ENCODE measurements around the gene NT5C2.
"Not testable (repeated sequence)": the region's sequence is repeated elsewhere in the genome, so short reads cannot be mapped to it uniquely, and the experiment has no call there.

NT5C2 gene

GRCh38 chr10:103175580-103176285, 17.3 kb downstream of the NT5C2 start:
- Histone ChIP-seq H3K27ac (peak overlapping the region in 2 of 21 experiments; percentile 13 to 15), H3K4me3 (no peak overlapping the region)

GRCh38 chr10:103174324-103174723, 18.7 kb downstream of the NT5C2 start:
- H3K27ac ChIP-seq, H3K4me3 ChIP-seq: not testable (repeated sequence)

- peak overlapping the region in 2 of 21 experiments; percentile 7 to 20 for H3K27ac ChIP-seq
Measured at GRCh38 chr10:103171278-103171677, 21.8 kb downstream of the NT5C2 start.

GRCh38 chr10:103168438-103168837, 24.6 kb downstream of the NT5C2 start:
- no peak overlapping the region for H3K4me3 ChIP-seq
- H3K27ac ChIP-seq: peak overlapping the region in 1 of 21 experiments; percentile 3

More at GRCh38 chr10:103171278-103171677, 21.8 kb downstream of the NT5C2 start:
- no peak overlapping the region for H3K4me3 ChIP-seq

GRCh38 chr10:103167554-103167953, 25.5 kb downstream of the NT5C2 start:
- not testable (repeated sequence) for H3K4me3 ChIP-seq
- H3K27ac ChIP-seq: peak overlapping the region in 1 of 21 experiments; percentile 3

- no peak overlapping the region for H3K4me3 ChIP-seq
Measured at GRCh38 chr10:103166523-103166922, 26.5 kb downstream of the NT5C2 start.

GRCh38 chr10:103163766-103164403, 29.2 kb downstream of the NT5C2 start:
- not testable (repeated sequence) for H3K4me3 ChIP-seq, H3K27ac ChIP-seq

More at GRCh38 chr10:103166523-103166922, 26.5 kb downstream of the NT5C2 start:
- no peak overlapping the region for H3K27ac ChIP-seq

GRCh38 chr10:103157246-103157645, 35.8 kb downstream of the NT5C2 start:
- H3K4me3 ChIP-seq: no peak overlapping the region
- H3K27ac ChIP-seq: no peak overlapping the region

- no peak overlapping the region for H3K4me3 ChIP-seq
- no peak overlapping the region for H3K27ac ChIP-seq
Measured at GRCh38 chr10:103155471-103156085, 37.5 kb downstream of the NT5C2 start.

- Histone ChIP-seq H3K4me3 (no peak overlapping the region), H3K27ac (peak overlapping the region in 9 of 21 experiments; percentile 0 to 79 (median 27))
Measured at GRCh38 chr10:103154521-103155299, 38.4 kb downstream of the NT5C2 start.

- Histone ChIP-seq H3K4me3 (no peak overlapping the region), H3K27ac (peak overlapping the region in 17 of 21 experiments; percentile 0 to 79 (median 48))
Measured at GRCh38 chr10:103153302-103154197, 39.5 kb downstream of the NT5C2 start.

- H3K27ac ChIP-seq: no peak overlapping the region
- H3K4me3 ChIP-seq: no peak overlapping the region
Measured at GRCh38 chr10:103149991-103150622, 43.0 kb downstream of the NT5C2 start.

- H3K27ac ChIP-seq: no peak overlapping the region
- H3K4me3 ChIP-seq: no peak overlapping the region
Measured at GRCh38 chr10:103147645-103148044, 45.4 kb downstream of the NT5C2 start.

- no peak overlapping the region for H3K4me3 ChIP-seq
- H3K27ac ChIP-seq: peak overlapping the region in 2 of 21 experiments; percentile 17 to 49
Measured at GRCh38 chr10:103145860-103146466, 47.1 kb downstream of the NT5C2 start.

GRCh38 chr10:103145046-103145445, 48.0 kb downstream of the NT5C2 start:
- Histone ChIP-seq H3K27ac (peak overlapping the region in 1 of 21 experiments; percentile 49), H3K4me3 (no peak overlapping the region)

- Histone ChIP-seq H3K27ac (no peak overlapping the region), H3K4me3 (no peak overlapping the region)
Measured at GRCh38 chr10:103144041-103144440, 49.0 kb downstream of the NT5C2 start.

- H3K4me3 ChIP-seq: not testable (repeated sequence)
Measured at GRCh38 chr10:103143641-103144040, 49.4 kb downstream of the NT5C2 start.

GRCh38 chr10:103141950-103142349, 51.1 kb downstream of the NT5C2 start:
- H3K4me3 ChIP-seq: no peak overlapping the region
- H3K27ac ChIP-seq: no peak overlapping the region

More at GRCh38 chr10:103143641-103144040, 49.4 kb downstream of the NT5C2 start:
- not testable (repeated sequence) for H3K27ac ChIP-seq

Data from skin epidermis (tissue), 12 donors.